Fibroblast of gingiva (primary cell): ENCODE measurements around the gene LST1.

Experiments
- DNase-seq: peaks from one replicate; pipeline ENCODE4 v3.0.0-alpha.2; 2011; ENCODE audit warnings: low read depth

Gene LST1

DNA sequence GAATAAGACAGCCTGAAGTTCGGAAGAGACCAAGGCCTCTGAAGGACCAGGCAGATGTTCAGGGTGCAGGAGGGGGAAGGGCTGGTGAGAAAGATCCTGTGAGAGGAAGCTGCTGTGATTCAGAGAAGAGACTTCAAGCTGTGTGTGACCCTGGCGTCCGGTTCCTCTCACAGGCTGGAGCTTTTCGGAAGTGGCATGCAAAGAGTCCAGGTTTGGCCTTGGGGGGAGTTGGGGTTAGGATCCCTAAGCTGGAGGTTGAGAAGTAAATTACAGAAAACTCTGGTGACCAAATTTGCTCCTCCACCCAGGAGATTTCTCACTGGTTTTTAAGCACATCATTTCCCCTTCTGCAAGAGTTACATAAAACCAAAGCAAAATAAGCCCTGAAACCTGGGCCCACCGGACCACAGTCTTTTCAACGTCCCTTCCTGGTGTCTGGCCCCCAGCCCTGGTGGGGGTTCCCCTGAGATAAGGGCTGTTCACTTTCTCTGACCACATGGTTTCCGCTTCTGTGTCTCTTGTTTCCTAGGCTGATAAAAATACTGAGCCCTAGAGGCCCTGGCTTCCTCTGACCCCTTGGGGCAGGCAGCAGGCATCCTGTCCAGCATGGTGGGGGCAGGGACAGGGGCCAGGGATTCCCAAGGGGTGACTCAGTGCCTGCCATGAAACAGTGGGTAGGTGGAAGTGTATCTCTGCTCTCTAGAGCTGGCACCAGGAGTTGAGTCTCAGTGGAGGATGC is 25.9 kb upstream of the LST1 start:
- peak; percentile 19 for DNase-seq

- DNase-seq: no peak
Observed at GRCh38 chr6:31560697-31561058, 25.4 kb upstream of the LST1 start.

DNA sequence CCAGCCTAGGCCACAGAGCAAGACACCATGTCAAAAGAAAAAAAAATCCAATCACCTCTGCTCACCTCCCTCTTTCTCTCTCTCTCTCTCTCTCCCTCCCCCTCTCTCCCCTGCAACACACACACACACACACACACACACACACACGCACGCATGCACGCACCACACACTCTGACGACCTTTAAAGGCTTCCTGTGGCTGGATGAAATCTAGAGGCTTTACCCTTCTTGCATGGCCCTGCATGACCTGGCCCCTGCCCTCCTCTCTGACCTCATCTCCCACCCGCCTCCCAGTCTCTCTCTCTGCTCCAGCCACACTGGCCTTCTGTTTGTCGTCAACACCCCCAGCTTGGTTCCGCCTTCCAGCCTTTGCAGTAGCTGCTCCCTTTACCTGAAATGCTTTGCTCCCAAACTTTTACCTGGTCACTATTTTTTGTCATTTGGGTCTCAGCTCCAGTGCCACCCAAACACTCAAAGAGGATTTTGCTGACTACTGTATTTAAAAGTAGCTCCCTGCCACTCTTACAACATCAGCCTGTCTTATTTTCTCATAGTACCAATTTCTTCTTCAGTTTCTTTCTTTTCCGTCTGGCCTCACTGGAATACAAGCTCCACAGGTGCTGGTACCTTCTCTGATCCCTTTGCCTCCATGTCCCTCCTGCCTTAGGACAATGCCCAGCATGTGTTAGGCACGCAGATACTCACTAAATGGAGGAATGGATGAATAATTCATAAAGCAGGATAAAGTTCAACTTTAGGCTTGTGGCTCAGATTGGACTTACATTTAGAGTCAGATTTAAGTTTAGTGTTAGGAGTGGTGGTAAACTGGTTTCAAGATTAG is 18.3 kb upstream of the LST1 start:
- DNase-seq: no peak

- DNase-seq: no peak
Observed at GRCh38 chr6:31568537-31568961, 17.5 kb upstream of the LST1 start.

GRCh38 chr6:31569861-31570536 is 16.1 kb upstream of the LST1 start:
- no peak for DNase-seq

- no peak for DNase-seq
Observed at GRCh38 chr6:31572041-31572911, 13.8 kb upstream of the LST1 start, which contains the start of gene LTA. LTA (plus strand) TSS chr6:31572289; CDS start chr6:31572743, 454 bp downstream.

DNA sequence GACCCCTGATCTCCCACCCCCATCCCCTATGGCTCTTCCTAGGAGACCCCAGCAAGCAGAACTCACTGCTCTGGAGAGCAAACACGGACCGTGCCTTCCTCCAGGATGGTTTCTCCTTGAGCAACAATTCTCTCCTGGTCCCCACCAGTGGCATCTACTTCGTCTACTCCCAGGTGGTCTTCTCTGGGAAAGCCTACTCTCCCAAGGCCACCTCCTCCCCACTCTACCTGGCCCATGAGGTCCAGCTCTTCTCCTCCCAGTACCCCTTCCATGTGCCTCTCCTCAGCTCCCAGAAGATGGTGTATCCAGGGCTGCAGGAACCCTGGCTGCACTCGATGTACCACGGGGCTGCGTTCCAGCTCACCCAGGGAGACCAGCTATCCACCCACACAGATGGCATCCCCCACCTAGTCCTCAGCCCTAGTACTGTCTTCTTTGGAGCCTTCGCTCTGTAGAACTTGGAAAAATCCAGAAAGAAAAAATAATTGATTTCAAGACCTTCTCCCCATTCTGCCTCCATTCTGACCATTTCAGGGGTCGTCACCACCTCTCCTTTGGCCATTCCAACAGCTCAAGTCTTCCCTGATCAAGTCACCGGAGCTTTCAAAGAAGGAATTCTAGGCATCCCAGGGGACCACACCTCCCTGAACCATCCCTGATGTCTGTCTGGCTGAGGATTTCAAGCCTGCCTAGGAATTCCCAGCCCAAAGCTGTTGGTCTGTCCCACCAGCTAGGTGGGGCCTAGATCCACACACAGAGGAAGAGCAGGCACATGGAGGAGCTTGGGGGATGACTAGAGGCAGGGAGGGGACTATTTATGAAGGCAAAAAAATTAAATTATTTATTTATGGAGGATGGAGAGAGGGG is 12.6 kb upstream of the LST1 start:
- DNase-seq: no peak

DNA sequence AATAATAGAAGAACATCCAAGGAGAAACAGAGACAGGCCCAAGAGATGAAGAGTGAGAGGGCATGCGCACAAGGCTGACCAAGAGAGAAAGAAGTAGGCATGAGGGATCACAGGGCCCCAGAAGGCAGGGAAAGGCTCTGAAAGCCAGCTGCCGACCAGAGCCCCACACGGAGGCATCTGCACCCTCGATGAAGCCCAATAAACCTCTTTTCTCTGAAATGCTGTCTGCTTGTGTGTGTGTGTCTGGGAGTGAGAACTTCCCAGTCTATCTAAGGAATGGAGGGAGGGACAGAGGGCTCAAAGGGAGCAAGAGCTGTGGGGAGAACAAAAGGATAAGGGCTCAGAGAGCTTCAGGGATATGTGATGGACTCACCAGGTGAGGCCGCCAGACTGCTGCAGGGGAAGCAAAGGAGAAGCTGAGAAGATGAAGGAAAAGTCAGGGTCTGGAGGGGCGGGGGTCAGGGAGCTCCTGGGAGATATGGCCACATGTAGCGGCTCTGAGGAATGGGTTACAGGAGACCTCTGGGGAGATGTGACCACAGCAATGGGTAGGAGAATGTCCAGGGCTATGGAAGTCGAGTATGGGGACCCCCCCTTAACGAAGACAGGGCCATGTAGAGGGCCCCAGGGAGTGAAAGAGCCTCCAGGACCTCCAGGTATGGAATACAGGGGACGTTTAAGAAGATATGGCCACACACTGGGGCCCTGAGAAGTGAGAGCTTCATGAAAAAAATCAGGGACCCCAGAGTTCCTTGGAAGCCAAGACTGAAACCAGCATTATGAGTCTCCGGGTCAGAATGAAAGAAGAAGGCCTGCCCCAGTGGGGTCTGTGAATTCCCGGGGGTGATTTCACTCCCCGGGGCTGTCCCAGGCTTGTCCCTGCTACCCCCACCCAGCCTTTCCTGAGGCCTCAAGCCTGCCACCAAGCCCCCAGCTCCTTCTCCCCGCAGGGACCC is 11.7 kb upstream of the LST1 start:
- DNase-seq: no peak

- no peak for DNase-seq
Observed at GRCh38 chr6:31575335-31575901, 10.7 kb upstream of the LST1 start, which contains the start of gene TNF. TNF (plus strand) TSS chr6:31575565; CDS start chr6:31575742, 177 bp downstream.

DNA sequence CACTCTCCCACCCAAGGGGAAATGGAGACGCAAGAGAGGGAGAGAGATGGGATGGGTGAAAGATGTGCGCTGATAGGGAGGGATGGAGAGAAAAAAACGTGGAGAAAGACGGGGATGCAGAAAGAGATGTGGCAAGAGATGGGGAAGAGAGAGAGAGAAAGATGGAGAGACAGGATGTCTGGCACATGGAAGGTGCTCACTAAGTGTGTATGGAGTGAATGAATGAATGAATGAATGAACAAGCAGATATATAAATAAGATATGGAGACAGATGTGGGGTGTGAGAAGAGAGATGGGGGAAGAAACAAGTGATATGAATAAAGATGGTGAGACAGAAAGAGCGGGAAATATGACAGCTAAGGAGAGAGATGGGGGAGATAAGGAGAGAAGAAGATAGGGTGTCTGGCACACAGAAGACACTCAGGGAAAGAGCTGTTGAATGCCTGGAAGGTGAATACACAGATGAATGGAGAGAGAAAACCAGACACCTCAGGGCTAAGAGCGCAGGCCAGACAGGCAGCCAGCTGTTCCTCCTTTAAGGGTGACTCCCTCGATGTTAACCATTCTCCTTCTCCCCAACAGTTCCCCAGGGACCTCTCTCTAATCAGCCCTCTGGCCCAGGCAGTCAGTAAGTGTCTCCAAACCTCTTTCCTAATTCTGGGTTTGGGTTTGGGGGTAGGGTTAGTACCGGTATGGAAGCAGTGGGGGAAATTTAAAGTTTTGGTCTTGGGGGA is 10.0 kb upstream of the LST1 start:
- DNase-seq: no peak

GRCh38 chr6:31576897-31577578 is 9.0 kb upstream of the LST1 start:
- DNase-seq: no peak

DNA sequence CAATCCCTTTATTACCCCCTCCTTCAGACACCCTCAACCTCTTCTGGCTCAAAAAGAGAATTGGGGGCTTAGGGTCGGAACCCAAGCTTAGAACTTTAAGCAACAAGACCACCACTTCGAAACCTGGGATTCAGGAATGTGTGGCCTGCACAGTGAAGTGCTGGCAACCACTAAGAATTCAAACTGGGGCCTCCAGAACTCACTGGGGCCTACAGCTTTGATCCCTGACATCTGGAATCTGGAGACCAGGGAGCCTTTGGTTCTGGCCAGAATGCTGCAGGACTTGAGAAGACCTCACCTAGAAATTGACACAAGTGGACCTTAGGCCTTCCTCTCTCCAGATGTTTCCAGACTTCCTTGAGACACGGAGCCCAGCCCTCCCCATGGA is 8.5 kb upstream of the LST1 start:
- no peak for DNase-seq

DNA sequence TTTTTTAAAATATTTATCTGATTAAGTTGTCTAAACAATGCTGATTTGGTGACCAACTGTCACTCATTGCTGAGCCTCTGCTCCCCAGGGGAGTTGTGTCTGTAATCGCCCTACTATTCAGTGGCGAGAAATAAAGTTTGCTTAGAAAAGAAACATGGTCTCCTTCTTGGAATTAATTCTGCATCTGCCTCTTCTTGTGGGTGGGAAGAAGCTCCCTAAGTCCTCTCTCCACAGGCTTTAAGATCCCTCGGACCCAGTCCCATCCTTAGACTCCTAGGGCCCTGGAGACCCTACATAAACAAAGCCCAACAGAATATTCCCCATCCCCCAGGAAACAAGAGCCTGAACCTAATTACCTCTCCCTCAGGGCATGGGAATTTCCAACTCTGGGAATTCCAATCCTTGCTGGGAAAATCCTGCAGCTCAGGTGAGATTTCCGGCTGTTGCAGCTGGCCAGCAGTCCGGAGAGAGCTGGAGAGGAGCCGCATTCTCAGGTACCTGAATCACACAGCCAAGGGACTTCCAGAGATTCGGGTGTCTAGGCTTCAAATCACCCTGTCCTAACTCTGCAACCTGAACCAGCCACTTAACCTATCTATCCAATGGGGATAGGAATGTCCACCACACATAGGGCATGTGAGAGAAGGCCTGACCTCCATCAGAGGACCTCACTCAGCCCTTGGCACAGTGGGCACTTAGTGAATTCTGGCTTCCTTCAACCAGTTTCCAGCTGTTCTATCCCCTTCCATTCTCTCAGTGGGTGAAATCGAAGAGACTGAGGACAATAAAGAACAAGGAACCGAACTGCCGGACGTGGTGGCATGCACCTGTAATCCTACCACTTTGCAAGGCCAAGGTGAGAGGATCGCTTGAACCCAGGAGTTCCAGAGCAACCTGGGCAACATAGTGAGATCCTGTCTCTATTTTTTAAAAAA is 7.6 kb upstream of the LST1 start:
- no peak for DNase-seq

GRCh38 chr6:31579119-31579505 is 7.0 kb upstream of the LST1 start:
- DNase-seq: no peak

- no peak for DNase-seq
Observed at GRCh38 chr6:31579546-31580437, 6.3 kb upstream of the LST1 start.

DNA sequence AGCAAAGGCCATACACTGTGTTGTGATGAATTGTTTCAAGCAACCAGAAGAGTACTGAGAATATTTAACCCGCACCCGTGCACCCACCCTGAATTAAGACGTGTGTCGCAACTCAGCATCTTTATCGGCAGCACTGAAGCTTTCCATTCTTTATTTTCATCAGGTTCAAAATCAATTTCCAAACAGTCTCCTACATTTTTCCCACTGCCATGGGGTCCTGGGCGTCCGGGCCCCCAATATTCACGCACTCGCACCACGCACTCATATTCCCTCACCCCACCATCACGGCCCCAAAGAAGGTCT is 5.7 kb upstream of the LST1 start:
- DNase-seq: no peak
